Body of pancreas (tissue), 4 donors: ENCODE results near the gene TP53BP2.

Source experiments
- POLR2A ChIP-seq, 3 donors: fragments of 450-650 bp; IDR thresholded peaks; one replicate each; pipeline ENCODE4 v1.6.1; 2016; ENCODE audit warnings: antibody characterized with exemption in 3 of 3, mild to moderate bottlenecking in 2 of 3
- TF ChIP-seq, protein P1 (sequence below), 7 experiments: fragments of 450-650 bp in 4 of 7; fragments of 200-600 bp in 3 of 7; sonication (generic) in 3 of 7; IDR thresholded peaks; one replicate each; pipeline ENCODE4 v1.5.1; 2016 to 2019; ENCODE audit warnings: antibody characterized with exemption in 7 of 7

DNA sequence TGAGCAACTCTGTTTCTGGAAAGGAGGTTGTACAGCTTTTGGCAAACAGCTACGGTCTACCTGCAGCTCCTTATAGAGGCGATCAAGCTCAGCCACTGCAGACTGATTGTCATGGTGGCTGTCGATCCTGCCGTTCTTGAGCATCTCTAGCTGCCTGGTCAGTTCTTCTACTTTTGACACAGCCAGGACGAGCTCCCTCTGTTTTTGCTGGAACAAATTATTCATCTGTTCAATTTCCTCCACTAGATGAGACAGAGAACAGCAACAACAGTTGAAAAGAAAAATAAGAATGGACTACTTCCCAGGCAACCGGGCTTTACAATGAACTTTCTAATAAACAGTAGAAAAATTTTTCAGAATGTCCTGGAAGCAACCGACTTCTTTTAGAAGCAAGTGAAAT, 42.5 kb downstream of the TP53BP2 start:
- TF ChIP-seq, protein P1, sequence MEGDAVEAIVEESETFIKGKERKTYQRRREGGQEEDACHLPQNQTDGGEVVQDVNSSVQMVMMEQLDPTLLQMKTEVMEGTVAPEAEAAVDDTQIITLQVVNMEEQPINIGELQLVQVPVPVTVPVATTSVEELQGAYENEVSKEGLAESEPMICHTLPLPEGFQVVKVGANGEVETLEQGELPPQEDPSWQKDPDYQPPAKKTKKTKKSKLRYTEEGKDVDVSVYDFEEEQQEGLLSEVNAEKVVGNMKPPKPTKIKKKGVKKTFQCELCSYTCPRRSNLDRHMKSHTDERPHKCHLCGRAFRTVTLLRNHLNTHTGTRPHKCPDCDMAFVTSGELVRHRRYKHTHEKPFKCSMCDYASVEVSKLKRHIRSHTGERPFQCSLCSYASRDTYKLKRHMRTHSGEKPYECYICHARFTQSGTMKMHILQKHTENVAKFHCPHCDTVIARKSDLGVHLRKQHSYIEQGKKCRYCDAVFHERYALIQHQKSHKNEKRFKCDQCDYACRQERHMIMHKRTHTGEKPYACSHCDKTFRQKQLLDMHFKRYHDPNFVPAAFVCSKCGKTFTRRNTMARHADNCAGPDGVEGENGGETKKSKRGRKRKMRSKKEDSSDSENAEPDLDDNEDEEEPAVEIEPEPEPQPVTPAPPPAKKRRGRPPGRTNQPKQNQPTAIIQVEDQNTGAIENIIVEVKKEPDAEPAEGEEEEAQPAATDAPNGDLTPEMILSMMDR (IDR thresholded peaks at IDR 0.05) = no peak
- no peak for TF ChIP-seq POLR2A (IDR thresholded peaks at IDR 0.05)
